Mucosa of stomach (tissue), 1 donor: Measurements from ENCODE around the gene DDX5.
"Not testable (repeated sequence)": the region's sequence is repeated elsewhere in the genome, so short reads cannot be mapped to it uniquely, and the experiment has no call there.

Experiments
- H3K27me3 ChIP-seq: one replicate; pipeline ENCODE4 v1.7.0; 2013; ENCODE audit warnings: mild to moderate bottlenecking, low read length; ENCODE audit not compliant: control insufficient read depth, insufficient read depth
- H3K36me3 ChIP-seq: one replicate; pipeline ENCODE4 v1.7.0; 2013; ENCODE audit warnings: low read length; ENCODE audit not compliant: control insufficient read depth, insufficient read depth
- H3K4me1 ChIP-seq: one replicate; pipeline ENCODE4 v1.7.0; 2013; ENCODE audit warnings: mild to moderate bottlenecking, low read length; ENCODE audit not compliant: control insufficient read depth, insufficient read depth
- H3K4me3 ChIP-seq: one replicate; pipeline ENCODE4 v1.7.0; 2013; ENCODE audit warnings: low read length
- H3K9ac ChIP-seq: one replicate; pipeline ENCODE4 v1.7.0; 2013; ENCODE audit warnings: mild to moderate bottlenecking, low read length, moderate library complexity
- H3K9me3 ChIP-seq: one replicate; pipeline ENCODE4 v1.7.0; 2013; ENCODE audit warnings: mild to moderate bottlenecking, low read length, moderate library complexity; ENCODE audit not compliant: control insufficient read depth
- donor health status: Pancreatic carcinoma.

Gene DDX5

GRCh38 chr17:64480951-64481350, 25.1 kb downstream of the DDX5 start:
- Histone ChIP-seq H3K9me3 (no peaks in the 10 kb centered on the region), H3K4me1 (no peaks in the 10 kb centered on the region), H3K27me3 (no peaks in the 10 kb centered on the region), H3K36me3 (no peaks in the 10 kb centered on the region), H3K9ac (no peak overlapping the region), H3K4me3 (no peak overlapping the region)

DNA sequence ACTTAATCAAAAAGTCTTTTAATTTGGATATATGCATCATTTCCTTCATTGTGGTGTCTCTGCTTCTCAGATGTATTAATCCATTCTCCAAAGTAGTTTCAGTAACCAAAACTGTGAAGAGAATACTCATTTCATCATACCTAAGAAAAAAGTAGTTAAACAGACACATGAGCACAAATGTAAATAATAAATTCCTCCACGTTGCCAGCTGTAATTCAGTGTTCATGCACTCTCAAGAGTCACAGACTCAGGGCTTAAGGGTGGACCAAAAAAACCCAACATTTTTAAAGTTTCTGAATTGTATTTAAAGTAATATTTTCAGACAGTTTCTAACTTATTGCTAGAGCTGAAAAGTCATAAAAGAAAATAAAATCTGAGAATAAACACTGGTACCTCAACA, 28.2 kb downstream of the DDX5 start:
- Histone ChIP-seq H3K4me1 (no peaks in the 10 kb centered on the region), H3K4me3 (no peak overlapping the region), H3K27me3 (no peaks in the 10 kb centered on the region), H3K9ac (no peak overlapping the region), H3K9me3 (no peaks in the 10 kb centered on the region), H3K36me3 (no peaks in the 10 kb centered on the region)

DNA sequence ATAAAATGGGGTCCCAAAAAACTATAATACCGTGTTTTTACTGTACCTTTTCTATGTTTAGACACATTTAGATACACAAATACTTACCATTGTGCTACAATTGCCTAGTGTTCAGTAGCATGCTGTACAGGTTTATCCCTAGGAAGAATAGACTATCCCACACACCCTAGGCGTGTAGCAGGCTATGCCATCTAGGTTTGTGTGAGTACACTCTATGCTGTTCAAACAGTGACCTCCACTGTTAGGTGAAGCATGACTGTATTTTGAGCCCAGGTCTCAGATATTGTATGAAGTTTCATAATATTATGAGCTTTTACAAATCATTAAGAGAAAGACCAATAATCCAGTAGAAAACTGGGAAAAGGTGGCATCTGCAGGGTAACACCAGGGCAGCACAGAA, 33.5 kb downstream of the DDX5 start:
- Histone ChIP-seq H3K4me1 (no peaks in the 10 kb centered on the region), H3K9me3 (no peaks in the 10 kb centered on the region), H3K9ac (no peak overlapping the region), H3K4me3 (no peak overlapping the region), H3K36me3 (no peaks in the 10 kb centered on the region), H3K27me3 (no peaks in the 10 kb centered on the region)

DNA sequence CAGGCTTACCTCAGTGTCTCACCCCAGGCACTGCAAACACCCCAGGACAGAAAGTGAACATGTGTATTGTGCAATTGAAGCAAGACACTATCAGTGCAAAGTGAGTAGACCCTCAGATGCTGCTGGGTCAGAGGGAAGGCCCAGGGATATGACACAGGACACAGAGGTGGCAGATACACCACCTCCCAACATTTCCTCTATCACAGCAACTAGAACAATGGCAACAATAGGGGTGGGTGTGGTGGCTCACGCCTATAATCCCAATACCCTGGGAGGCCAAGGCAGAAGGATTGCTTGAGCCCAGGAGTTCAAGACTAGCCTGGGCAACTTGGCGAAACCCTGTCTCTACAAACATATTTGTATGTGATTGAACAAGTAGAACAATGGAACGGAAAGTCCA, 34.6 kb downstream of the DDX5 start:
- H3K9me3 ChIP-seq: no peaks in the 10 kb centered on the region
- no peak overlapping the region for H3K4me3 ChIP-seq
- no peaks in the 10 kb centered on the region for H3K4me1 ChIP-seq
- H3K9ac ChIP-seq: no peak overlapping the region
- H3K27me3 ChIP-seq: no peaks in the 10 kb centered on the region
- H3K36me3 ChIP-seq: no peaks in the 10 kb centered on the region

DNA sequence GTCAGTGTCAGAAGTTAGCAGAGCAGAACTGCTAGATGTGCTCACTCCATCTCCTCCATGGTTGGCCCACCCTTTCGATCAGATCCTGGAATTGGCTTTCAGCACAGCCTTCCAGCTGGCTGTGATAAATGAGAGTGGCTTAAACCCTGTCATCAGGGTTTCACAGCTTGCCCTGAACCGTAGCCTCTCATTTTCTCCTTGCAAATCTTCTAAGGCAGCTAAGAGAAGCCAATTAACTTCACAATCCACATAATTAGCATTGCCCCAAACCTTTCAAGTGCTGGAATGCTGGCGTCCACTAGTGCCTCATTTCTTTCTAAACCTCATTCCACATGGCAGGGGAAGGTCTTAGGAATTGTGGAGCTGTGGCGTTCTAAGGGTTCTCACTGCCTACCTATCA, 35.5 kb downstream of the DDX5 start:
- no peaks in the 10 kb centered on the region for H3K27me3 ChIP-seq
- H3K4me3 ChIP-seq: no peak overlapping the region
- no peaks in the 10 kb centered on the region for H3K9me3 ChIP-seq
- H3K9ac ChIP-seq: no peak overlapping the region
- no peaks in the 10 kb centered on the region for H3K4me1 ChIP-seq
- no peaks in the 10 kb centered on the region for H3K36me3 ChIP-seq

DNA sequence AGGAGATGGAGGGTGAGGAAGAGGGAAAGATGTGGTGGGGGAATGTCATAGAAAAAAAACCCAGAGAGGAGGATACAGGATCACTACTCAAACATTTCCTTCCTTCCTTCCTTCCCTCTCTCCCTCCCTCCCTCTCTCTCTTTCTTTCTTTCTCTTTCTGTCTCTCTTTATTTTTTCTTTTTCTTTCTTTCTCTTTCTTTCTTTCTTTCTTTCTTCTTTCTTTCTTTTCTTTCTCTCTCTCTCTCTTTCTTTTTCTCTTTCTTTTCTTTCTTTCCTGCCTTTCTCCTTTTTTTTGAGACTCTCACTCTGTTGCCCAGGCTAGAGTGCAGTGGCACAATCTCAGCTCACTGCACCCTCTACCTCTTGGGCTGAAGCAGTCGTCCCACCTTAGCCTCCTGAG, 39.3 kb downstream of the DDX5 start:
- not testable (repeated sequence) for H3K4me3 ChIP-seq, H3K36me3 ChIP-seq, H3K9me3 ChIP-seq, H3K9ac ChIP-seq, H3K27me3 ChIP-seq, H3K4me1 ChIP-seq

GRCh38 chr17:64466019-64466735, 39.9 kb downstream of the DDX5 start:
- H3K4me3 ChIP-seq: no peak overlapping the region
- no peaks in the 10 kb centered on the region for H3K9me3 ChIP-seq
- H3K36me3 ChIP-seq: no peaks in the 10 kb centered on the region
- H3K4me1 ChIP-seq: no peaks in the 10 kb centered on the region
- H3K27me3 ChIP-seq: no peaks in the 10 kb centered on the region
- H3K9ac ChIP-seq: no peak overlapping the region

- no peaks in the 10 kb centered on the region for H3K36me3 ChIP-seq
- H3K9ac ChIP-seq: no peak overlapping the region
- H3K4me1 ChIP-seq: no peaks in the 10 kb centered on the region
- H3K4me3 ChIP-seq: no peak overlapping the region
- no peaks in the 10 kb centered on the region for H3K9me3 ChIP-seq
- H3K27me3 ChIP-seq: no peaks in the 10 kb centered on the region
These were observed 44.3 kb downstream of the DDX5 start for GRCh38 chr17:64461788-64462187.

DNA sequence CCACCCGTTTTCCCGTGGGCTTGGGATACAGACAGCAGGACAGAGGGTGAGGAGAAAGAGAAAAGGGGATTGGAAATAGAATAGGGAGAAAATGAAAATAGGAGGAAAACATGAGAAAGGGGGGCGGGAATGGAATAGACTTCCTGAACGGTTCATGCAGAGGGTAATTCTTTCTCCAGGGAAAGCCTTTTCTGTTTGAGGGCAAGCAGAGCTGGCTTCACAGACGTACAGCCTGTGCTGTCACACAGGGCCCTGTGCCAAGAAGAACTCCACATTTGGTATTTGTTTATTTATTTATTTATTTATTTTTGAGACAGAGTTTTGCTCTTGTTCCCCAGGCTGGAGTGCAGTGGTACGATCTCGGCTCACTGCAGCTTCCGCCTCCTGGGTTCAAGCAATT, 45.1 kb downstream of the DDX5 start:
- Histone ChIP-seq H3K36me3 (no peaks in the 10 kb centered on the region), H3K9me3 (no peaks in the 10 kb centered on the region), H3K4me3 (no peak overlapping the region), H3K4me1 (no peaks in the 10 kb centered on the region), H3K27me3 (no peaks in the 10 kb centered on the region), H3K9ac (no peak overlapping the region)

DNA sequence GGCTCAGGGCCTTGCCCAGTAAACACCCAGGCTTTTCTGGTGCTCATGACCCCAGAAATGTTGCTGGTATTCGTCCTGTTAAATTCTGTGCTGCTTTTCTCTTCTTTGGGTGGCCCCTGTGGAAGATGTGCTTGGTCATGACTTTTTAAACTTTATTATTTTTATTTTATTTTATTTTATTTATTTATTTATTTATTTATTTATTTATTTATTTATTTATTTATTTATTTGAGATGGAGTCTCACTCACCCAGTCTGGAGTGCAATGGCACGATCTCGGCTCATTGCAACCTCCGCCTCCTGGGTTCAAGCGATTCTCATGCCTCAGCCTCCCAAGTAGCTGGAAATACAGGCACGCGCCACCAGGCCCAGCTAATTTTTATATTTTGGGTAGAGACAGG, 46.3 kb downstream of the DDX5 start:
- not testable (repeated sequence) for H3K27me3 ChIP-seq, H3K4me1 ChIP-seq, H3K9ac ChIP-seq, H3K9me3 ChIP-seq, H3K36me3 ChIP-seq, H3K4me3 ChIP-seq

GRCh38 chr17:64459284-64459747, 46.8 kb downstream of the DDX5 start:
- no peak overlapping the region for H3K9ac ChIP-seq
- H3K4me3 ChIP-seq: no peak overlapping the region
- no peaks in the 10 kb centered on the region for H3K36me3 ChIP-seq
- no peaks in the 10 kb centered on the region for H3K27me3 ChIP-seq
- no peaks in the 10 kb centered on the region for H3K9me3 ChIP-seq
- H3K4me1 ChIP-seq: no peaks in the 10 kb centered on the region

DNA sequence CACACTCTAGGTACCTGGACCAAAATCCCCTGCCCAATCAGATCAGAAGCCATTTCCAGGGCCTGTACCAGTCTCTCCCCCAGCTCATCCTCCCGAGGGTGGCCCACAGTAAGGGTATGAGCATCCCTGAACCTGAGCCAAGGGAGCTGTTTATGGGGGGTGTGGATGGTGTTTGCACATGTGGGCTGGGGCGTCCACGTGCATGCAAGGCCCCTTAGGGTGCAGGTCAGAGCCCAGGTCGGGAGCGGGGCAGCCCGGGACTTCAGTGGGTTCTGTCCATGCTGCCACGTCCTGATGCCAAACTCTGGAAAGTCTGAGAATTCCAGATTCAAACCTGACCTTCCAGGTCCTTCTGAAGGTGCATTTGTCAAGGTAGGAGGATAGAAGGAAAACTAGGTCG, 47.3 kb downstream of the DDX5 start:
- Histone ChIP-seq H3K9me3 (no peaks in the 10 kb centered on the region), H3K4me1 (no peaks in the 10 kb centered on the region), H3K9ac (no peak overlapping the region), H3K36me3 (no peaks in the 10 kb centered on the region), H3K27me3 (no peaks in the 10 kb centered on the region), H3K4me3 (no peak overlapping the region)

GRCh38 chr17:64457156-64457555, 48.9 kb downstream of the DDX5 start:
- Histone ChIP-seq H3K9me3 (no peaks in the 10 kb centered on the region), H3K4me3 (no peak overlapping the region), H3K36me3 (no peaks in the 10 kb centered on the region), H3K4me1 (no peaks in the 10 kb centered on the region), H3K27me3 (no peaks in the 10 kb centered on the region), H3K9ac (no peak overlapping the region)
